Right atrium auricular region (tissue), 2 donors: ENCODE results near the gene CDC25B. TPM values are rescaled to one million over a fixed set of nuclear protein-coding genes. Genes with fewer than 3 reads are reported as not detected.

Experiments used
- DNase-seq: peaks from one replicate; pipeline ENCODE4 v3.0.0-alpha.2; 2019; ENCODE audit warnings: low spot score
- H3K27ac ChIP-seq, 2 donors: fragments of 200-600 bp; sonication (generic); 1 replicate in 1 of 2; 2 replicates in 1 of 2; pipeline ENCODE4 v1.5.1; 2016 to 2019
- H3K27me3 ChIP-seq, 2 donors: fragments of 200-600 bp; sonication (generic); one replicate each; pipeline versions ENCODE4 v1.5.1 to v1.6.0; 2017 to 2019
- H3K36me3 ChIP-seq: fragments of 200-600 bp; sonication (generic); one replicate; pipeline ENCODE4 v1.5.1; 2016
- H3K4me1 ChIP-seq, 2 donors: fragments of 200-600 bp; sonication (generic); one replicate each; pipeline versions ENCODE4 v1.5.1 to v1.6.0; 2017 to 2019
- H3K4me3 ChIP-seq, 2 donors: fragments of 200-600 bp; sonication (generic); 1 replicate in 1 of 2; 2 replicates in 1 of 2; pipeline ENCODE4 v1.5.1; 2017 to 2019; ENCODE audit warnings: mild to moderate bottlenecking in 1 of 2, moderate library complexity in 1 of 2
- H3K9me3 ChIP-seq, 2 donors: fragments of 200-600 bp; sonication (generic); one replicate each; pipeline ENCODE4 v1.5.1; 2019
- CTCF ChIP-seq, 2 donors: fragments of 200-600 bp; sonication (generic); IDR thresholded peaks; one replicate each; pipeline ENCODE4 v1.5.1; 2019; ENCODE audit warnings: antibody characterized with exemption in 2 of 2
- total RNA-seq, 2 donors: library from RNA; depleted of rRNA; stranded (reverse); fragments of >200 nt; gene quantifications; one replicate each; pipeline ENCODE4 v1.1.0, GENCODE V29; 2016

The CDC25B gene
- total RNA-seq, 2 donors from 2014 or later = 10.4 to 11.4 TPM

- no peaks in the 10 kb centered on the region for H3K9me3 ChIP-seq
- DNase-seq = no peak
- no peak overlapping the region for H3K4me3 ChIP-seq
- H3K36me3 ChIP-seq = no peaks in the 10 kb centered on the region
- H3K4me1 ChIP-seq = peaks cover 0 to 11% of the 10 kb centered on the region in 2 donors
- no peaks in the 10 kb centered on the region for H3K27me3 ChIP-seq
- TF ChIP-seq CTCF (IDR thresholded peaks at IDR 0.05) = no peak
- H3K27ac ChIP-seq = peak overlapping the region in 1 of 2 donors; percentile 9
Measured at GRCh38 chr20:3759884-3760283, 36.2 kb upstream of the CDC25B start.

DNA sequence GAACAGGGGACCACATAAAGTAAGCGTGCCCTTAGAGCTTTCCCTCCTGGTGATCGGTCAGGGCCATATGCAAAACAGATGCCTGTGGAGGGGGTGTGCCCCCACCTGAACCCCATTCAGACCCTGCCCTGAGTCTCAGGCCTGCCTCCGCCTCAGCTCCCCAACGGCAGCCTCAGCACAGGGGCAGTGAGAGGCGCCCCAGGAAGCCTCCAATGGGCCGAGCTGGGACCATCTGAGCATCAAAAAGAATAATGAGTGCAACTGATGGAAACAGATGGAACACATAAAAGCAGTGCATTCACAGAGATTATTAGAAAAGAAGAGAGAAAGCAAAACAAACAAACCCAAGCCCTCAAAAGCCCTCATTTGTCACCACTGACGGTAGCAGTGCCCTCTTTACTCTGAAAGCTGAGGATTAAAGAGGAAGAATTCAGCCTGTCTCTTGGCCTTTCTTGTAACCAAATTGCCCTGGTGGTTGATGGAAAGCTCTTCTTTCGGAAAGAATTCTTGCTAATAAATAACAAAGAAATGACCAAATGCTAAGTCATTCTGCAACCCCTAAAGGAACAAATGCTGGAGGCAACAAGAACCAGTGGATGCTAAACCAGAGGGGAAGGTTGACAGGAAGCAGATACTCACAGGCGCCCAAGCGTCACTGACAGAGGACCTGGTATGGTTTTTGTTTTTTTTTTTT is 35.3 kb upstream of the CDC25B start:
- Histone ChIP-seq H3K9me3 (no peaks in the 10 kb centered on the region), H3K4me1 (peaks cover 0 to 15% of the 10 kb centered on the region in 2 donors), H3K27me3 (no peaks in the 10 kb centered on the region), H3K4me3 (no peak overlapping the region), H3K36me3 (no peaks in the 10 kb centered on the region), H3K27ac (no peak overlapping the region)
- no peak for TF ChIP-seq CTCF (IDR thresholded peaks at IDR 0.05)
- no peak for DNase-seq

DNA sequence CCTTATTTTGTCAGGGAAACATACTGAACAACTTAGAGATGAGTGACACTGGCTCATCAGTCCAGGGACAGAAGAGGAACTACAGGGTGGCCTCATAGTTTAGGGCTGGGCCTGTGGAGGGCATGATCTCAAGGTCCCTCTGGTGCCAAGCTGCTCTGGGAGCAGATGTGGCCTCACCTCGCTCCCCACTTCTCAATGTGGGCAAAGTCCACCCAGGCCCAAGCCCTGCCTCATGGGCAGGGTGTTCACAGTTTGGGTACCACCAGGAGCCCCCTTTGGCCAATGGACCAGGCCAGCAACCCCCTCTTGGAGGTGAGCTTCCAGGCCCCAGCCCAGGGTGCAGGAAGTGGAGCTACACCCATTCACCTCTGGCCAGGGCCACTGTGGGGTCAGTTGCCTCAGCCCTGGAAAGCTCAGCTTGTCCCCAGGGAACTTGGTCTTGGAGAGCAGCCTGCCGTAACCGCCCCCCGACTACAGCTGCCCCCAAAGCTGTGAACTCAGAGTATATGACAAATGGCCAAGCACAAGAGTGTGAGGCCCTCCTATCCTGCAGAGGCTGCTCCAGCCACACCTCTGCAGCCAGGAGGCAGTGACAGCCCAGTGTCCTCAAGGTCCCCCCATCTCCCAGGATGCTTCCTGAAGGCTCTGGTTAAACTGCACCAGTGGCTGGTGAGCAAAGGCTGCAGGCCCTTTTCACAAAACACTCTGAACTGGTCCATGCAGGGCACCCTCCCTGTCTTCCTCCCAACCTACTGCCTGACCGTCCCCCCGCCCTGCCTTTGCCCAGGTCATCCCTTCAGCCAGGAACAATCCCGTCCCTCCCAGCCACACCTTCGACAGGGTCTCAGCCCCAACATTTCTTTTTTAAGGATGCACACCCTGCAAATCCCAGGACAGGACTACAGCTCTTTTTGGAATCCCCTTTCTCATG is 32.2 kb upstream of the CDC25B start:
- Histone ChIP-seq H3K4me1 (peaks cover 0 to 36% of the 10 kb centered on the region in 2 donors), H3K27ac (no peak overlapping the region)

GRCh38 chr20:3764659-3765058 is 31.5 kb upstream of the CDC25B start:
- Histone ChIP-seq H3K4me3 (no peak overlapping the region), H3K4me1 (peaks cover 0 to 40% of the 10 kb centered on the region in 2 donors), H3K27me3 (no peaks in the 10 kb centered on the region), H3K27ac (peak overlapping the region in 1 of 2 donors; percentile 35), H3K36me3 (no peaks in the 10 kb centered on the region), H3K9me3 (no peaks in the 10 kb centered on the region)
- DNase-seq = no peak
- no peak for TF ChIP-seq CTCF (IDR thresholded peaks at IDR 0.05)

More for the DNA sequence above, 32.2 kb upstream of the CDC25B start:
- no peaks in the 10 kb centered on the region for H3K9me3 ChIP-seq
- no peaks in the 10 kb centered on the region for H3K27me3 ChIP-seq
- no peak for DNase-seq
- H3K4me3 ChIP-seq = no peak overlapping the region
- no peak for TF ChIP-seq CTCF (IDR thresholded peaks at IDR 0.05)
- H3K36me3 ChIP-seq = no peaks in the 10 kb centered on the region

GRCh38 chr20:3765171-3765882 is 30.8 kb upstream of the CDC25B start:
- Histone ChIP-seq H3K36me3 (no peaks in the 10 kb centered on the region), H3K4me1 (peaks cover 0 to 40% of the 10 kb centered on the region in 2 donors), H3K27me3 (no peaks in the 10 kb centered on the region), H3K4me3 (no peak overlapping the region), H3K27ac (peak overlapping the region in 1 of 2 donors; percentile 59), H3K9me3 (no peaks in the 10 kb centered on the region)
- no peak for TF ChIP-seq CTCF (IDR thresholded peaks at IDR 0.05)
- DNase-seq = no peak
